ENCODE measurements around the gene CBX5. TPM values are rescaled to one million over a fixed set of nuclear protein-coding genes. Genes with fewer than 3 reads are reported as not detected.

The CBX5 gene
- total RNA-seq, 4 donors from 2014 or later = 32.5 to 62.4 (median 49.3) TPM

GRCh38 chr12:54182981-54183380 lies 96.9 kb downstream of the CBX5 start:
- no peak overlapping the region for H3K27ac ChIP-seq
- no peak overlapping the region for H3K4me3 ChIP-seq
- TF ChIP-seq EP300 (IDR thresholded peaks at IDR 0.05) (no peak), POLR2AphosphoS5 (IDR thresholded peaks at IDR 0.05) (no peak), POLR2A (IDR thresholded peaks at IDR 0.05) (no peak)
- TF ChIP-seq, protein P1, sequence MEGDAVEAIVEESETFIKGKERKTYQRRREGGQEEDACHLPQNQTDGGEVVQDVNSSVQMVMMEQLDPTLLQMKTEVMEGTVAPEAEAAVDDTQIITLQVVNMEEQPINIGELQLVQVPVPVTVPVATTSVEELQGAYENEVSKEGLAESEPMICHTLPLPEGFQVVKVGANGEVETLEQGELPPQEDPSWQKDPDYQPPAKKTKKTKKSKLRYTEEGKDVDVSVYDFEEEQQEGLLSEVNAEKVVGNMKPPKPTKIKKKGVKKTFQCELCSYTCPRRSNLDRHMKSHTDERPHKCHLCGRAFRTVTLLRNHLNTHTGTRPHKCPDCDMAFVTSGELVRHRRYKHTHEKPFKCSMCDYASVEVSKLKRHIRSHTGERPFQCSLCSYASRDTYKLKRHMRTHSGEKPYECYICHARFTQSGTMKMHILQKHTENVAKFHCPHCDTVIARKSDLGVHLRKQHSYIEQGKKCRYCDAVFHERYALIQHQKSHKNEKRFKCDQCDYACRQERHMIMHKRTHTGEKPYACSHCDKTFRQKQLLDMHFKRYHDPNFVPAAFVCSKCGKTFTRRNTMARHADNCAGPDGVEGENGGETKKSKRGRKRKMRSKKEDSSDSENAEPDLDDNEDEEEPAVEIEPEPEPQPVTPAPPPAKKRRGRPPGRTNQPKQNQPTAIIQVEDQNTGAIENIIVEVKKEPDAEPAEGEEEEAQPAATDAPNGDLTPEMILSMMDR (IDR thresholded peaks at IDR 0.05) = no peak
- peaks cover 0 to 58% of the 10 kb centered on the region in 2 donors for H3K36me3 ChIP-seq
- H3K9me3 ChIP-seq = no peaks in the 10 kb centered on the region
- H3K27me3 ChIP-seq = no peaks in the 10 kb centered on the region
- peaks cover 0 to 9% (median 0%) of the 10 kb centered on the region in 3 donors for H3K4me1 ChIP-seq
- WGBS, 2 donors (ENCODE audit: low coverage in 1 of 2) = 75% methylated on average over 4 of the region's 5 CpGs; no CpG with 5 or more reads in 1 of the 2 donors
- no peak for ATAC-seq

DNA sequence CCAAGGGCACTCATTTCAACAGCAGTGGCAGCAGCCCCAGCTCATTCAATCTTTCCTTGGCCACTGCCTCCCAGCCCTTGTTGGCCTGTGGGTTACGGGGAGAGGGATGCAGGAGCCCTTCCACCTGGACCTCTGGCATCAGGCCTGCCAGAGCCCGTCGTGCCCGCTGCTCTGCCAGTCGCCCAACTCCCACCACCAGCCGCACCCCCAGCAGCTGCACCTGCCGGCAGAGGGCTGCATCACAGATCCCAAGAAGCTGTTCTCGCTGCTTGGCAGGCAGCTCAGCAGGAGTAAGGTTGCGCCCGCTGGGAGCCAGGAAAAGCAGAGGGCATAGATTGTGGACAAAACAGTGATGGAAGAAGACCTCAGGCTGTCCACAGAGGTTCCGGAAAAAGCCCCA lies 97.8 kb downstream of the CBX5 start:
- 90% methylated on average over 3 of the region's 11 CpGs; no CpG with 5 or more reads in 1 of the 2 donors for WGBS, 2 donors (ENCODE audit: low coverage in 1 of 2)
- Histone ChIP-seq H3K27ac (no peak overlapping the region), H3K4me1 (no peaks in the 10 kb centered on the region), H3K4me3 (no peak overlapping the region), H3K27me3 (no peaks in the 10 kb centered on the region), H3K36me3 (peaks cover 0 to 55% of the 10 kb centered on the region in 2 donors), H3K9me3 (no peaks in the 10 kb centered on the region)
- ATAC-seq = no peak
- TF ChIP-seq, protein P1 (IDR thresholded peaks at IDR 0.05) = no peak
- no peak for TF ChIP-seq POLR2AphosphoS5 (IDR thresholded peaks at IDR 0.05)

Small RNA genes within 50 kb of the gene (small RNA-seq; reads per million reads assigned to genes)
- gene RN7SL390P (0 reads per million in 4 donors), gene RNU6-950P (0 reads per million in 4 donors)

Other genes with a start within 250 kb of the CBX5 start
- gene HOXC5, start 247.1 kb downstream of the CBX5 start, total RNA-seq = 1 to 10 TPM in 2 of 4 donors, under 1 TPM in 1, not detected in 1; 0.31 to 3.3 (median 1.3) TPM
- 1 to 10 TPM in 3 of 4 donors, under 1 TPM in 1; 0.69 to 5.7 (median 2.7) TPM for gene HOXC4, start 226.3 kb downstream of the CBX5 start, total RNA-seq
- 10 to 100 TPM; 25.3 to 35.8 (median 31.9) TPM for gene SMUG1, start 91.1 kb downstream of the CBX5 start, total RNA-seq
- 100 to 1,000 TPM; 250 to 459 (median 349) TPM for gene HNRNPA1, start 604 bp upstream of the CBX5 start, total RNA-seq
- 1 to 10 TPM in 1 of 4 donors, under 1 TPM in 2, not detected in 1; 0.37 to 1.6 (median 0.77) TPM for gene NFE2, start 20.9 kb upstream of the CBX5 start, total RNA-seq
- gene COPZ1, start 45.0 kb upstream of the CBX5 start, total RNA-seq = 100 to 1,000 TPM in 1 of 4 donors, 10 to 100 TPM in 3; 47.0 to 138 (median 57.5) TPM
- under 1 TPM in 1 of 4 donors, not detected in 3; 0.54 TPM for gene GPR84, start 84.4 kb upstream of the CBX5 start, total RNA-seq
- gene ZNF385A, start 104.6 kb upstream of the CBX5 start, total RNA-seq = 10 to 100 TPM in 3 of 4 donors, 1 to 10 TPM in 1; 7.5 to 28.0 (median 19.5) TPM
- 100 to 1,000 TPM; 141 to 908 (median 220) TPM for gene ITGA5, start 139.1 kb upstream of the CBX5 start, total RNA-seq
- 1 to 10 TPM in 1 of 4 donors, not detected in 3; 1.0 TPM for gene GTSF1, start 193.5 kb upstream of the CBX5 start, total RNA-seq
- gene NCKAP1L, start 217.6 kb upstream of the CBX5 start, total RNA-seq = 10 to 100 TPM in 3 of 4 donors, 1 to 10 TPM in 1; 5.9 to 19.9 (median 13.8) TPM

Data from gastroesophageal sphincter (tissue), 4 donors.